Activated CD4-positive, alpha-beta T cell treated with anti-CD3 and anti-CD28 coated beads, Interleukin-2, amount 10 ng/mL, durations not matched to agents 7 days and 5 days (primary cell): Measurements from ENCODE around the gene KAZN. TPM values are rescaled to one million over a fixed set of nuclear protein-coding genes. Genes with fewer than 3 reads are reported as not detected.

Experiments
- CTCF ChIA-PET: fragments of 350-600 bp; sonication (Branson Sonifier 250); formaldehyde crosslinking; loops from one replicate; lab custom pipeline; 2021; ENCODE audit warnings: antibody characterized with exemption; lab: Charles Lee
- POLR2A ChIA-PET: fragments of 350-600 bp; sonication (Branson Sonifier 250); formaldehyde crosslinking; loops from one replicate; lab custom pipeline; 2021; ENCODE audit warnings: antibody characterized with exemption; lab: Charles Lee
- DNase-seq: peaks from one replicate; pipeline ENCODE4 v3.0.0-alpha.2; 2020
- H3K27ac Mint-ChIP-seq: one replicate; pipeline ENCODE4 v1.8.0; 2021; ENCODE audit warnings: mild to moderate bottlenecking, moderate library complexity, mixed read lengths
- H3K27me3 Mint-ChIP-seq: one replicate; pipeline ENCODE4 v1.8.0; 2021; ENCODE audit warnings: mixed read lengths
- H3K36me3 Mint-ChIP-seq: one replicate; pipeline ENCODE4 v1.8.0; 2021; ENCODE audit warnings: low read depth, mixed read lengths
- H3K4me1 Mint-ChIP-seq: one replicate; pipeline ENCODE4 v1.8.0; 2021; ENCODE audit warnings: mixed read lengths
- H3K4me3 Mint-ChIP-seq: one replicate; pipeline ENCODE4 v1.8.0; 2021; ENCODE audit warnings: mild to moderate bottlenecking, moderate library complexity, mixed read lengths
- H3K9me3 Mint-ChIP-seq: one replicate; pipeline ENCODE4 v1.8.0; 2021; ENCODE audit warnings: mixed read lengths
- total RNA-seq, 2 experiments: library from RNA; stranded (reverse); gene quantifications; one replicate each; pipeline ENCODE4 v1.2.3, GENCODE V29; 2021

Gene KAZN
- total RNA-seq, 2 experiments from 2014 or later, result 0.21 to 0.22 TPM

- POLR2A ChIA-PET, result no interaction called here
- CTCF ChIA-PET, result no interaction called here
- H3K27me3 Mint-ChIP-seq, result no peaks in the 10 kb centered on the region
- no peaks in the 10 kb centered on the region for H3K4me1 Mint-ChIP-seq
- no peak overlapping the region for H3K27ac Mint-ChIP-seq
- H3K4me3 Mint-ChIP-seq, result no peak overlapping the region
- no peaks in the 10 kb centered on the region for H3K9me3 Mint-ChIP-seq
- no peak for DNase-seq
- no peaks in the 10 kb centered on the region for H3K36me3 Mint-ChIP-seq
These were observed 478.3 kb downstream of the KAZN start for GRCh38 chr1:15076807-15077206.

- Mint-ChIP-seq H3K4me3 (no peak overlapping the region), H3K4me1 (no peaks in the 10 kb centered on the region), H3K36me3 (no peaks in the 10 kb centered on the region), H3K27ac (no peak overlapping the region), H3K27me3 (no peaks in the 10 kb centered on the region), H3K9me3 (no peaks in the 10 kb centered on the region)
- POLR2A ChIA-PET, result no interaction called here
- CTCF ChIA-PET, result no interaction called here
- no peak for DNase-seq
These were observed 478.9 kb downstream of the KAZN start for GRCh38 chr1:15077384-15077783.

GRCh38 chr1:15080328-15081007 lies 482.0 kb downstream of the KAZN start:
- no peaks in the 10 kb centered on the region for H3K27me3 Mint-ChIP-seq
- no peak overlapping the region for H3K27ac Mint-ChIP-seq
- no peak overlapping the region for H3K4me3 Mint-ChIP-seq
- no peaks in the 10 kb centered on the region for H3K9me3 Mint-ChIP-seq
- no peaks in the 10 kb centered on the region for H3K36me3 Mint-ChIP-seq
- no peaks in the 10 kb centered on the region for H3K4me1 Mint-ChIP-seq
- CTCF ChIA-PET, result interaction anchor here (1.1 kb wide), 1 partner anchor 9 kb away, joined by 4 read pairs; no protein-coding TSS in a partner anchor
- POLR2A ChIA-PET, result no interaction called here
- no peak for DNase-seq

GRCh38 chr1:15081102-15081501 lies 482.6 kb downstream of the KAZN start:
- CTCF ChIA-PET, result no interaction called here
- no peaks in the 10 kb centered on the region for H3K9me3 Mint-ChIP-seq
- no peak for DNase-seq
- no peaks in the 10 kb centered on the region for H3K4me1 Mint-ChIP-seq
- no peak overlapping the region for H3K27ac Mint-ChIP-seq
- H3K4me3 Mint-ChIP-seq, result no peak overlapping the region
- peaks cover 2% of the 10 kb centered on the region for H3K27me3 Mint-ChIP-seq
- no peaks in the 10 kb centered on the region for H3K36me3 Mint-ChIP-seq
- POLR2A ChIA-PET, result no interaction called here

- Mint-ChIP-seq H3K36me3 (no peaks in the 10 kb centered on the region), H3K4me3 (no peak overlapping the region), H3K4me1 (no peaks in the 10 kb centered on the region), H3K27me3 (peaks cover 2% of the 10 kb centered on the region), H3K9me3 (no peaks in the 10 kb centered on the region), H3K27ac (no peak overlapping the region)
- ChIA-PET POLR2A (no interaction called here), CTCF (no interaction called here)
- no peak for DNase-seq
These were observed 485.1 kb downstream of the KAZN start for GRCh38 chr1:15083578-15083977.

GRCh38 chr1:15088281-15088971 lies 489.9 kb downstream of the KAZN start:
- Mint-ChIP-seq H3K27ac (no peak overlapping the region), H3K4me1 (peaks cover 4% of the 10 kb centered on the region), H3K27me3 (peaks cover 7% of the 10 kb centered on the region), H3K4me3 (no peak overlapping the region), H3K36me3 (no peaks in the 10 kb centered on the region), H3K9me3 (no peaks in the 10 kb centered on the region)
- CTCF ChIA-PET, result no interaction called here
- no peak for DNase-seq
- POLR2A ChIA-PET, result no interaction called here

- no peak for DNase-seq
- Mint-ChIP-seq H3K27me3 (peaks cover 7% of the 10 kb centered on the region), H3K4me1 (peaks cover 4% of the 10 kb centered on the region), H3K4me3 (no peak overlapping the region), H3K9me3 (no peaks in the 10 kb centered on the region), H3K27ac (no peak overlapping the region), H3K36me3 (no peaks in the 10 kb centered on the region)
- CTCF ChIA-PET, result interaction anchor here (0.5 to 1.1 kb wide), 2 partner anchors 10 to 1067 kb away, joined by 4 read pairs; no protein-coding TSS in a partner anchor
- POLR2A ChIA-PET, result no interaction called here
These were observed 490.9 kb downstream of the KAZN start for GRCh38 chr1:15089258-15089992.

GRCh38 chr1:15090373-15090772 lies 491.9 kb downstream of the KAZN start:
- Mint-ChIP-seq H3K27ac (no peak overlapping the region), H3K27me3 (peaks cover 7% of the 10 kb centered on the region), H3K9me3 (no peaks in the 10 kb centered on the region), H3K4me1 (peaks cover 4% of the 10 kb centered on the region), H3K4me3 (no peak overlapping the region), H3K36me3 (no peaks in the 10 kb centered on the region)
- peak; percentile 13 for DNase-seq
- POLR2A ChIA-PET, result interaction anchor here (0.7 kb wide), 1 partner anchor 320 kb away, joined by 3 read pairs; no protein-coding TSS in a partner anchor
- CTCF ChIA-PET, result interaction anchor here (1.1 kb wide), 1 partner anchor 11 kb away, joined by 4 read pairs; no protein-coding TSS in a partner anchor

- Mint-ChIP-seq H3K4me3 (no peak overlapping the region), H3K9me3 (no peaks in the 10 kb centered on the region), H3K36me3 (no peaks in the 10 kb centered on the region), H3K4me1 (peaks cover 4% of the 10 kb centered on the region), H3K27ac (no peak overlapping the region), H3K27me3 (peaks cover 5% of the 10 kb centered on the region)
- POLR2A ChIA-PET, result no interaction called here
- no peak for DNase-seq
- CTCF ChIA-PET, result no interaction called here
These were observed 495.6 kb downstream of the KAZN start for GRCh38 chr1:15094056-15094455.

GRCh38 chr1:15094719-15095495 lies 496.4 kb downstream of the KAZN start:
- ChIA-PET CTCF (no interaction called here), POLR2A (no interaction called here)
- no peaks in the 10 kb centered on the region for H3K36me3 Mint-ChIP-seq
- H3K4me3 Mint-ChIP-seq, result no peak overlapping the region
- peaks cover 4% of the 10 kb centered on the region for H3K4me1 Mint-ChIP-seq
- H3K9me3 Mint-ChIP-seq, result no peaks in the 10 kb centered on the region
- DNase-seq, result no peak
- no peak overlapping the region for H3K27ac Mint-ChIP-seq
- H3K27me3 Mint-ChIP-seq, result peaks cover 6% of the 10 kb centered on the region

- no peak overlapping the region for H3K4me3 Mint-ChIP-seq
- no peak overlapping the region for H3K27ac Mint-ChIP-seq
- H3K36me3 Mint-ChIP-seq, result no peaks in the 10 kb centered on the region
- peaks cover 7% of the 10 kb centered on the region for H3K27me3 Mint-ChIP-seq
- no peaks in the 10 kb centered on the region for H3K9me3 Mint-ChIP-seq
- H3K4me1 Mint-ChIP-seq, result peaks cover 5% of the 10 kb centered on the region
- POLR2A ChIA-PET, result no interaction called here
- no peak for DNase-seq
- CTCF ChIA-PET, result no interaction called here
These were observed 497.0 kb downstream of the KAZN start for GRCh38 chr1:15095496-15095875.

GRCh38 chr1:15096293-15096692 lies 497.8 kb downstream of the KAZN start:
- no peaks in the 10 kb centered on the region for H3K9me3 Mint-ChIP-seq
- ChIA-PET POLR2A (no interaction called here), CTCF (no interaction called here)
- H3K36me3 Mint-ChIP-seq, result no peaks in the 10 kb centered on the region
- H3K27ac Mint-ChIP-seq, result no peak overlapping the region
- peaks cover 6% of the 10 kb centered on the region for H3K4me1 Mint-ChIP-seq
- H3K4me3 Mint-ChIP-seq, result no peak overlapping the region
- DNase-seq, result no peak
- peaks cover 12% of the 10 kb centered on the region for H3K27me3 Mint-ChIP-seq
